OCI-M2 (cell line): Measurements from ENCODE around the gene ADAMTS13.

Experiments
- DNase-seq: peaks from one replicate; lab custom pipeline; 2025; ENCODE audit not compliant: unreplicated experiment; lab: John Stamatoyannopoulos, UW

ADAMTS13 gene

DNA sequence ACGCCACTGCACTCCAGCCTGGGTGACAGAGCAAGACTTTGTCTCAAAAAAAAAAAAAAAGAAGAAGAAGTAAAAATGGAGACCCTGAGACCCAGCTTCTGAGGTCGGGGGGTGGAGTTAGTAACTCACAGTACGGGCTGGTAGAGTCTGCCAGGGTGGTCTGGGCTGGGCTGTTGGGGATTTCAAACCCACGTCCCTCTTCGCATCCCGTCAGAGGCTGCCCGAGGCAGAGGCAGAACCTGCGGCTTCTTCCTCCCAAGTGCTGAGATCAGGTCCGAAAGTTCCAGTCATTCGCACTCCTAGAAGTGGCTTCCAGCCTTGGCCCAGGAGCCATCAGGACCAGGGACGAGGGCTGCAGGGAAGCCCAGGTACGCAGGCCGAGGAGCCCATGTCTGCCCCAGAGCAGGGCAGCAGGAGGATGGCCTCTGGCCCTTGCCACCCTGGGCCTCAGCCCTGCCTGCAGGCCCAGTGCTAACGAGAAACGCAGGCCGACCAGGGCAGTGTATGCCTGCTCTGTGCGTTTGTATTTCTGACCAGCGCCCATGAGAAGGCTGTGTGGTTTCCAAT, 66.6 kb downstream of the ADAMTS13 start:
- no peak for DNase-seq

DNA sequence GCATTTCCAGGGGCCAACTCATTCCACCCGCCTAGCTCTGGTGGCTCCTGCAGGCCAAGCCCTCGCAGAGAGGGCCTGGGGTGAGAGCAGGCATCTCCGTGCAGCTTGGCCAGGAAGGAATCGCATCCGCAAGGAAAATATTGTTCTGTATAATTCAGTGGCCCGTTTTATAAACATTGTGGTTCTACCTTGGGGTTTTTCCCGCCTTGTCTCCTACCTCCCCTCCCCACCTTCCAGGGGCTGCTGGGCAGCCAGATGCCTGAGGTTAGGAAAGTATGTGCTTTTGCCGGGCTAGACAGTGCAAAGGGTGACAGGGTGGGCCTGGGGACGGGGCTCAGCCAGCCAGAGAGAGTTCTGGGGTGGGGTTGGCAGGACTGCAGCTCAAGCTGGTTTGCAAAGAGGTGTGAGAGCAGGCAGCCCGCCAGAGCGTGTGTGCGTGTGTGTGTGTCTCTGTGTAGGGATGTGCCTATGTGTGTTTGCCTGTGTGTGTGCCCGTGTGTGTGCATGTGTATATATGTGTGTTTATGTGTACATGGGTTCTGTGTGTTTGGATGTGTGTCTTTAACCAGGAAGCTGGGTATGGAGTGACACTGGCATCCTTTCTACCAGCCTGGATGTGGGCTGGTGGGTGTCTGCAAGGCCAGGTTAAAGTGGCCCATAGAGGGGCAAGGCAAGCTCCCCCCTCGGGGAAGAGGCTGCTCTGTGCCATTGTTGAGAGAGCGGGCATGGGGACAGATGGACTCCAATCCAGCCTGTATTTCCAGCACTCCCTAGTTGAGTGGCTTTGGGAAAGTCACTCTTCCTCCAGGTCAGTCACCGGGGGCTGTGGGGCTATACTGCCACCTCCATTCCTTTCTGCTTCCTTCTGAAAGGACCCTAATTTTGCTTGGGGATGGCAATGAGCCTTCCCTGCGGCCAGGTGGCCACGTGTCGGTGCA, 67.4 kb downstream of the ADAMTS13 start:
- no peak for DNase-seq

DNA sequence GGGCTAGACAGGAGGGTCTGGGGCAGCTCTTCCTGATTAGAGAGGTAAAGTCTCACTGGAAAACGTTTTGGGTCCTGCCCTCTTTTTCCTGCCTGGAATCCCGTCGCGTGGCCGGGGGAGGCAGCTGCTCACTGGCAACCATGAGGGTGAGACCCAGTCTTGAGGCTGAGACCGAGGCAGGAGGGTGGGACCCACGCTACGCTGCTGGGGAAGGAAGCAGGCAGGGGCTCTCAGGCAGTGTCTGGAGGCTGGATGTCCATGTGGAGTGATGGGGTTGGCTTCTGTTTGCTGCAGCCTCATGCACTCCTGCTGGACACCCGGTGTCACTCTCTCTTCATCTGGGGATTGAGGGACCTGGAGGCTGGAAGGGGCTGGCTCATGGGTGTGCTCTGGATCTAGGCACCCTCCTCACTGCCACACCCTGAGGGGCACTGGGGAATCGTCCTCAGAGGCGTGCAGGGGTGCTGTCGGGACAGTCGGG, 68.1 kb downstream of the ADAMTS13 start:
- DNase-seq: no peak

DNA sequence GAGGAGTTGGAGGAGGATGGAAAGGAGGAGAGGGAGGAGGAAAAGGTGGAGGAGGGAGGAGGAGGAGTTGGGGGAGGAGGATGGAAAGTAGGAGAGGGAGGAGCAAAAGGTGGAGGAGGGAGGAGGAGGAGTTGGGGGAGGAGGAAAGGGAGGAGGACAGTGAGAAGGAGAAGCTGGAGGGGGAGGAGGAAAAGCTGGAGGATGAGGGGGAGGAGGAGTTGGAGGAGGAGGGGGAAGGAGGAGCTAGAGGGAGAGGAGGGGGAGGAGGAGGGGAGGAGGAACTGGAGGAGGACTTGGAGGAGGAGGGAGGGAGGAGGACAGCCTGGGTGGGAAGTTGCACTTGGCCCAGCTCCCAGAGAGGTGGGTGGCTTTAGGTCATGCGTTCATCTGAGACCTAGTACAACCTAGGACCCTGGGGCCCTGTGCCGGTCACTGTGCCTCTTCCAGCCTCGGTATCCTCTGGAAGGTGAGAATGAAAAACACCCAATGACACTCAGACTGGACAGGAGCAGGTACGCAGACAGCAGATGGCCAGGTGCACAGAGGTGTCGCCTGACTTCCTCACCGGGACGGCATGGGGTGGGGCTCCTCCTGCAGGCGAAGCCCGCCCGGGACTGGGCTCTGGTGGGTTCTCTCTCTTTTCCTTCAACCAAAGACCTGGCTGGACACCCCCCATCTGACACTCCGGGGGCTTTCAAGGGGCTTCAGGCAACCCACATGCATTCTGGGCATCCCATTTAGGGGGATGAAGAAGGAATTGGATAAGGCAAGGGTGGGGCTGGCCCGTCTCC, 68.9 kb downstream of the ADAMTS13 start:
- no peak for DNase-seq

DNA sequence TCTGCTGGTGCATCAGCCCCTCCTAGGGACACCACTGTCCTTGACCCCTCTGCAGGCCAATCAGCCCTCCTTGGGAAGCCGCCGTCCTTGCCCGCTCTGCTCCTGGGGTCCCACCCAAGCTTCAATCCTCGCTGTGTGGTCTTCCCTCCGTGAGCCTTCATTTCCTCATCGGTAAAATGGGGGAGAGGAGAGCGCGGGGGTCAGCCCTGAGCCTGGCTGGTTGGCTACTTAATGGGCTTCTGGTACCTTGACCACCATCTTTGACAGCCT, 69.4 kb downstream of the ADAMTS13 start:
- no peak for DNase-seq

DNA sequence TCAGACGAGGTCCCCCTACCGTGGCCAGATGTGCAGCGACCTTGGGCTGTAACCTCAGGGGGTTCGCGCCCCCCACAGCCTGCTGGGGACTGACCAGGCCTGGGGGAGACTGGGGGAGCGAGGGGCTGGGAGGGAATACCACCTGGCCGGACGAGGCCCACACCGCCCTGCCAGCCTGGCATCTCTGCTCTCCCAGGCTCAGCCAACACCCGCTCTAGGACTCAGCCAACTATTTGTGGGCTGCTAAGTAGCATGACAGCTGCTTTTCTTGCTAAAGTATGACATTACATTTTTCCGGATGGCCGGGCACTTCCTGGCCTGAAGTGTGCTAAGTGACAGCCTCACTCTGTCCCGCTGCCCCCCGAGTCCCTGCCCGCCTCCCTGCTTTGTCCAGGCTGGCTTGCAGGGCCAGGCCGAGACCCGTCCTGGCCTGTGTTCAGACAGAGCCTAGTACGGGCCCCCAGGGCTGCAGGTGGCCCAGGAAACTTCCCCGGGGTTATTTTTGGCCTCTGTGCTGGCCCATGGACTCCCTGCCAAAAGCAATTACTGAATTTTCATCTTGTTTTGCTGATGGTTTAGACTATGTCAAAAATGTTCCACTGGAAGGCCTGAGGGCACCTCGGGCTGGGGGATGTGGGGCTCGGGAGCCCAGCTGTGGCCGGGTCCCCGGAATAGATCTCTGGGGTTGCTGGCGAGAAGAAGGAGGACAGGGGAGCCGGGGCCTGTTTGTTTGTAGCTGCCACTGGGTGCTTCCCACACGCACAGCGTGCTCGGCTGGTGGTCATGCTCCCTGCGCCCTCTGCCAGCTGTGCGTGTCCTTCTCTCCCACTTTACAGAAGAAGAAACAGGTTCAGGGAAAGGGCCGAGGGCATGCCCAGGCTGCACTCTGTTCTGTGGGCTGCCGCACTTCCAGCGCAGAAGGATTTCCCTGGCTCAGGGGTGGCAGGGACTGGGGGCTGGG, 70.2 kb downstream of the ADAMTS13 start:
- DNase-seq: no peak

DNA sequence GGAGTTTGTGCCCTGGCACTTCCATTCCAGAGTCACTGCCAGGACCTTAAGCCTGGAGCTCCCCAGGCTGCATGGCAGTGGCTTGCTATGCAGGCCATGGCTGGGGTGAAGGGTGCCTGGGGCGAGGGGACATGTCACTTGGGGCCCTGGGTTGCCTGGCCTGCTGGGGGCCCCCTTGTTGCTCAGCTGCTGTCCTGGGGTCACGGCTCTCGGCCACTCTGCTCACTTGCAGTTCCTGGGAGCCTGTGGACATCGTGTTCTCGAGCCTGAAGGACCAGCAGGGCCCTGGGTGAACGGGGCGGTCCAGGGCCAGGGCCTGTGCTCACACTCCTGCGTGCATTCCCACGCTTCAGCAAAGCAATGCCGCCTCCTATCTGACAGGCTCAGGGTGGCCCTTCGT, 71.3 kb downstream of the ADAMTS13 start:
- no peak for DNase-seq

DNA sequence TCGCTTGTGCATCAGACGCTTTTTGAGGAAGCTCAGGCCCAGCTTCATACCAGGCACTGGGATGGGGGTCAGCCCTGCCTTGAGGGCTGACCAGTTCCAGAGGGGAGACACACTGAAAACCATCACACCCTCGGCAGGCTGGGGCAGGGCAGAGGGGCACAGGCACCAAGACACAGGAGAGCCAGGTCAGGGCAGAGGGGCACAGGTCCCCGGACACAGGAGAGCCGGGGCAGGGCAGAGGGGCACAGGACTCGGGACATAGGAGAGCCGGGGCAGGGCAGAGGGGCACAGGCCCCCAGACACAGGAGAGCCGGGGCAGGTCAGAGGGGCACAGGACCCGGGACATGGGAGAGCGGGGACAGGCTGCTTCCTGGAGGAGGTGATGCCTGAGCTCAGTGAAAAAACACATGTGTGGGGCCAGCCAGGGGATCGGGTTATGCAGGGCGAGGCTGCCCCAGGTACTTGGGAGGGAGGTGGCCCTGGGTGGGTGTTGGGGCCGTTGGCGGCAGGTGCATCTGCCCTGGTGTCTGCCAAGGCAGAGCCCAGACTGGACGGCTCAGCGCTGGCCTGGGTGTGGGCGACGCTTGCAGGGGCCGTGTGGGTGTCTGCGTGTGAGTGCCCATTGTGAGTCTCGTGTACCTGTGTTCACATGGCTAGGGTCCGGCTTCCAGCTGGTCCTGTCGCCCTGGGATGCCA, 71.8 kb downstream of the ADAMTS13 start:
- no peak for DNase-seq

DNA sequence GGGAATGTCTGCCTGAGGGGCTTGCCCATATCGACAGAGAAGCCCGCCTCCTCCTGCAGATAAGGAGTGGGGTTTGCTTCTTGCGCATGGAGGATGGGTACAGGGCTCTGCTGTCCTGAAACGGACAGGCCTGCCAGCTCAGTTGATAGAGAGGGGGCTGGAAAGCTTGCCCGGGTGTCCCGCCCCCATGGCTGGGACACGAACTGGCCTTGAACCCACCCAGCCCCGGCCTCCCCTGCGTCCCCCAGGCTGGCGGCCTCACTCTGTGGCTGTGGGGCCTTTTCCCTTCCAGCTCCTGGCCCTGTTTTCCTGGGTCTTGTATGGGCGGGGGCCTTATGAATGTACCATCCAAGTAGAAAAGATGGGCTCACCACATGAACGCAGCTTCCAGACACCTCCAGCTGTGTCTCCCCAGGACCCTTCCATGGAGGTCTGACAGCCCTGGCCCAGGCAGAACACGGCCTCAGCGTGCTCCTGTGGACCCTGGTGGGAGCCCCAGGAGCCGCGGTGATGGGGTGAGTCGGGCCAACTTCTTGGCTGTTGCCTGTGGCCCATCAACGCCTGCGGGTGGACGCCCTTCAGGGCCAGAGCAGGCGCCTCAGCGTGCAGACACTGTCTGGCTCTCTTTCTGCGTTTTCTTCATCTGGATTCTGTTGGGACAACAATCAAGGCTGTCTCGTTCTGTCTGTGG, 72.6 kb downstream of the ADAMTS13 start:
- no peak for DNase-seq

DNA sequence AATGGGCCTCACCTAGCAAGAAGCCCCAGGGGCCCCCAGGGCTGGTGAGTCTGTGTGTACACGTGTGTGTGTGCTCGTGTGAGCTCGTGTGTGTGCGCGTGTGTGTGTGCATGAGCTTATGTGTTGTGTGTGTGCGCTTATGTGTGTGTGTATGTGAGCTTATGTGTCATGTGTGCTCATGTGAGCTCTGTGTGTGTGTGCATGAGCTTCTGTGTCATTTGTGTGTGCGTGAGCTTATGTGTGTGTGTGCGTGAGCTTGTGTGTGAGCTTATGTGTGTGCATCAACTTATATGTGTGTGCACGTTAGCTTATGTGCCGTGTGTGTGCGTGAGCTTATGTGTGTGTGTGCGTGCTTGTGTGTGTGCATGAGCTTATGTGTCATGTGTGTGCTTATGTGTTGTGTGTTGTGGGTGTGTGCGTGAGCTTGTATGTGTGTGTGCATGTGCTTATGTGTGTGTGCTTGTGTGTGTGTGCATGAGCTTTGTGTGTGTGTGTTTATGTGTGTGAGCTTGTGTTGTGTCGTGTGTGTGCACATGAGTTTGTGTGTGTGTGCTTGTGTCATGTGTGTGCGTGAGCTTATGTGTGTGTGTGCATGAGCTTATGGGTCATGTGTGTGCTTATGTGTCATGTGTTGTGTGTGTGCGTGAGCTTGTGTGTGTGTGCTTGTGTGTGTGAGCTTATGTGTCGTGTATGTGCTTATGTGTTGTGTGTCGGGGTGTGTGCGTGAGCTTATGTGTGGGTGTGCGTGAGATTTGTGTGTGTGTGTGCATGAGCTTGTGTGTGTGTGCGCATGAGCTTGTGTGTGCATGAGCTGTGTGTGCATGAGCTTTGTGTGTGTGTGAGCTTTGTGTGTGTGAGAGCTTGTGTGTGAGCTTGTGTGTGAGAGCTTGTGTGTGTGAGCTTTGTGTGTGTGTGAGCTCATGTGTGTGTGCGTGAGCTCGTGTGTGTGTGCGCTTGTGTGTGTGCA, 73.4 kb downstream of the ADAMTS13 start:
- no peak for DNase-seq

DNA sequence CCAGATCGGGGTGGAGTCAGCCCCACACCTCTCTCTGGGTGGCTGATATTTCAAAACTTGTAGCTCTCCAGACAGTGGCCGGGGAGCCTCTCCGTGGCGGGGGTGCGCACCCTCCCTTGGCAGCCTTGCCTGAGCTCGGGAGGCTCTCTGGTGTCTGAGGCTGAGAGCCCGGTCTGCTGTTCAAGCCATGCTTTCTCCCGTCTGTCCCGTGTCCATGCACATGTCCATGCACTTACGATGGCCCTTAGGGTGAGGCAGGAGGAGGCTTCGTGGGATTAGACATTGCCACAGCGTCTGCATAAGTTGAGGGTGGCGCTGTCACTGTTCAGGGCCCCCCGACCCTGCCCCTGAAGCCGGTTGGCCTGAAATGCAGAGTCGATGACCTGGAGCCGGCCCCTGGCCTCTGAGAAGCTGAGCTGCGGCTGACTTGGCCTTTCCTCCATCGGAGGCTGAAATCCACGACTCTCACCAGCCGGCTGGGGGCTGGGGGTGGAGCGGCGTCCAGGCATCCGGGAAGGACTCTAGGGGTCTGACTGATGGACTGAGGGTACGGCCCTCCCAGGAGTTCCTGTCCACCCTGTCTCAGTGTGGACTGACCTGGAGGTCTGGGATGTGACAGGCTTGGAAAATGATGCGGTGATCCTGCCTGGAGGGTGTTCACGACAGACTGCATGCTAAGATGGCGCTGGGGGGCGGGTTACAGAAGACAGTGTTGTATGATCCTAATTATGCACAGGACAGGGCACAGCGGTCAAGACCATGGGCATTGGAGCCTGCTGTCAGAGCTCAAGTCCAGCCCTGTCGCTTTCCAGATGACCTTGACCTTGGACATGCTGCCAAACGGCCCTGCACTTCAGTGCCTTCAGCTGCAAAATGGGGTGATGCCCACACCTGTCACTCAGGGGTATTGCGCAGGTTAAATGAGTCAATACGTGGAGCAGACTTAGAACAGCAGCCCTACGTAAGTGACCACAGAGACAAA, 75.0 kb downstream of the ADAMTS13 start:
- DNase-seq: no peak

DNA sequence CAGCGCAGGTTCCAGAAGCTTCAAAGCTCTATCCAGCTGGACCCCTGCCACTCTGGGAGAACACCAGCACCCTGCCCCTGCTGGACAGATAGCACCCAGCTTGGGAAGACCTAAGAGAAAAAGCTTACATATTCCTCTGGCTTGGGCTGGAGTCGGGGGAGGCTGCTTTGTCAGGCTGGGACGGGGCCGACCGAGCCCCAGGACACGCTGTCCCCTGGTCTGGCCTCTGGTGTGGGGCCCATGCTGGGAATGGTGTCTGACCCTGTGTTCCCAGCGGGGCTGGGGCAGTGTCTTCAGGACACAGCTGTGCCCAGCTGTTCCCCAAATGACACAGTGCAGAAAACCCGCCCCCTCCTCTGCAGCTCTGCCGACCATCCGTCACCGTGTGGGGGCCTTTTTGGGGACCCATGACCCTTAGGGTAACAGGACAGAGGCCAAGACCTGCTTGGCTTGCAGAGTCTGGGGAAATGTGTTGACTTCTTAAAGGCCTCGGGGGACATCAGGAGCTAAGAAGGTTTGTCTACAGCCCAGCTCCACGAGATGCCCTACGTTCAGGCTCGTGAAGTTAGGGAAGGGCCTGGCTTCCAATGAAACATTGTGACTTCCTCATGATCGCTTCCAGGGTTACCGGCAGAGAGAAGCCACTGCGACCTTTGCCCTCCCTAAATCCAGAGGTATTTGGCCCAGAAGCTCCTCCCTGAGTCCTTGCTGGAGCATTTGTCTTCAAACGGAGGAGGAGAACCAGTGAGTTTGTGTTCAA, 77.1 kb downstream of the ADAMTS13 start:
- DNase-seq: no peak

DNA sequence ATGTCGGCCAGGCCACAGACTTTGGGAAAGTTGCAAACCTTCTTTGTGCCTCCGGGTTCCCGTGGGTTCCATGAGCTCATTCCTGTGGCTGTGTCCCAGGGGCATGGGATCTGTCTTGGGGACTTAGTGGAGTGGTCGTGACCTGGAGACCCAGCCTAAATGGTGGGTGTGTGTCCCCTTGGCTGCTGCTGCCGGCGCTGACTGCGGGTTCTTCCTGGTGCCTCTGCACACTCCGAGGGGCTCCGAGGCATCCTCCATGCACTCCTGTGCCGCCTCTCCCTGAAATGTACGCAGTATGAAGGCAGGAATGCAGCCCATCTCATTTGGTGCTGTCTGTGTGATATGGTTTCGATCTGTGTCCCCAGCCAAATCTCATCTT, 77.7 kb downstream of the ADAMTS13 start:
- DNase-seq: no peak

DNA sequence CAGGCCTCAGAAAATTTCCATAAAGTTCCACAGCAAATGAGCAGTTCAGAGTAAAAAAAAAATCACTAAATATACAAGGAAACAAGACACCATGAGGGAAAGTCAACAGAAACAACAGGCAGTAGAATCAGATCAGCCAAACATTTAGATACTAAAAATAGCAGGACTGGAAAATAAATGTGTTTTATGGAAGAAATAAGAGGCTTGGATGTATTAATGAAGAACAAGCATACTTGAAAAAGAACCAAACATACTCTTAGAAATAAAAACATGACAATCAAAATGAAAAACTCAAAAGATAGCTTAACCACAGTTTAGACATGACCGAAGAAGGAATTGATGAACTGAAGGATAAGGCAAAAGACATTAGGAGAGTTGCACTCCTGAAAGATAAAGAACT, 79.9 kb downstream of the ADAMTS13 start:
- no peak for DNase-seq

DNA sequence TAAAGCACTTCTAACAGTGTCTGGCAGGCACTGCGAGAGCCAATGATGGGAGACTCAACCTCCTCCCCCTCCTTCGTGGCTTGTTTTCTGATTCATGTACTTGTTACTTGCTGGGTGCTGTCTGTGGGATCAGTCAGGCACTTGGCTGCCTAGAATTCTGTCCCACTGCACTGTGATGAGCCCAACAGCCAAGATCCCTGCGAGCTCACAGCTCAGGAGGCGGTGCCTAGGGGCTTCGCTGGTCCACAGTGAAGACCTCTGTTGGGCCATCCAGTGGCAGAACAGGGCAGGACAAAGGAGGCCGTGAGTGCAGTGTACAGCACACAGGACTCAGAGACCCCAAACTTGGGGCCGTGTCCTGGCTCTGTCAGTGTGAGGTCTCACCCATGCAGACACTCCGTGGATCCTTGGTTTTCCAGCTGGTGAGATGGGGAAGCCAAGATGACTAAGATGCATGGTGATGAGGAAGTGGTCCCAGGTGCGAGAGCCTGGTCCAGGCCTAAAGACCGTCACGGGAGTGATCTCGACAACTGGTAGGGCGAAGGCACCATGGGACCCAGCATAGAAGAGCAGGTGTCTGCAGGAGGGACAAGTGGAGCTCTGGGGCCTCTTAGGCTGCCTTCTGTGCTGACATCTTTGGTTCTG, 83.1 kb downstream of the ADAMTS13 start:
- no peak for DNase-seq
